Temporal lobe (tissue), 2 donors: ENCODE measurements around the gene TENT5A. TPM values are rescaled to one million over a fixed set of nuclear protein-coding genes. Genes with fewer than 3 reads are reported as not detected.

ENCODE experiments used
- small RNA-seq: library from RNA; depleted of rRNA; stranded (forward); fragments of <200 nt; gene quantifications from one replicate; pipeline ENCODE3, GENCODE V24; 2014; ENCODE audit warnings: low replicate concordance
- total RNA-seq: library from RNA; depleted of rRNA; stranded (reverse); fragments of >200 nt; gene quantifications from one replicate; pipeline ENCODE4 v1.2.3, GENCODE V29; 2014

Gene TENT5A
- total RNA-seq, 1 donor from 2014 or later, result 2.5 TPM

Small RNAs within 50 kb of the gene (small RNA-seq; reads per million reads assigned to genes)
- gene AL078599.1, result not detected
- not detected for gene RF00156
